GM12874 (cell line): ENCODE results near the gene SHROOM3.

Source experiments
- CTCF ChIP-seq: IDR thresholded peaks from 2 replicates; pipeline ENCODE4 v1.5.1; 2011; ENCODE audit warnings: low read depth, mild to moderate bottlenecking, control low read depth, low read length, moderate library complexity; ENCODE audit not compliant: insufficient read depth

SHROOM3 gene

DNA sequence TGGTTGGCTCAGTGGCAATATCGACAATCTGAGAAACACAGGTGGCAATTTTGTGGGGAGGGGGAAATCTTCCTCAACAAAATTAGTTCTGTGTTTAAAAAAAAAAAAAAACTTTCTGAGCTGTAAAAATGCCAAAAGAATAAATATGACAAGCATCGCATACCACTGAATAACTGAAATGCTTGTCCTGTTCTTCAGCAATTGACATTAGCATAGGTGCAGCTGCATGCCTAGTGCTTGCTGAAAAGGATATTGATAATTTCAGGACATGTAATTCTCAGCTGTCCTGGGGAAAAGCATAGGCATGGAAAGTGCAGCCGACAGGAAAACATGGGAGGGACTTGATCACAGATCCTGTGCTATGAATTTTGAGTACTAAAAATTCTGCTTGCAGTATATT is 315.7 kb downstream of the SHROOM3 start:
- TF ChIP-seq CTCF: no peak

DNA sequence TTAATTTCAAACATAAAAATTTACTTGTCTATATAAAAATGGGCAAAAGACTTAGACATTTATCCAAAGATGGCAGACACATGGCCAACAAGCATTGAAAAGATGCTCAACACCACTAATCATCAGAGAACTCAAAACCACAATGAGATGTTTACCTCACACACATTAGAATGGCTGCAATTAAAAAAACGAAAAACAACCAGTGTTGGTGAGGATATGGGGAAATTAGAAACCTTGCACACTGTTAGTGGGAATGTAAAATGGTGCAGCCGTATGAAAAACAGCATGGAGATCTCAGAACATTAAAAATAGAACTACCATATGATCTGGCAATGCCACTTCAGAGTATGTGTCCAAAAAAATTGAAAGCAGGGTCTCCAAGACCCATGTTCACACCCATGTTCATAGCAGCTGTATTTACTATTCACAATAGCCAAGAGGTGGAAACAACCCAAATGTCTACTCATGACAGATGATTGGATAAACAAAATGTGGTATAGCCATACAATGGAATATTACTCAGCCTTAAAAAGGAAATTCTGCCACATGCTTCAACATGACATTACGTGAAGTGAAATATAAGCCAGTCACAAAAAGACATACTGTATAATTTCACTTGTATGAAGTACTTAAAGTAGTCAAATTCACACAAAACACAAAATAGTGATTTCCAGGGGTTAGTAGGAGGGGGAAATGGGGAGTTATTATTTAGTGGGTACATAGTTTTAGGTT is 316.7 kb downstream of the SHROOM3 start:
- TF ChIP-seq CTCF: no peak

DNA sequence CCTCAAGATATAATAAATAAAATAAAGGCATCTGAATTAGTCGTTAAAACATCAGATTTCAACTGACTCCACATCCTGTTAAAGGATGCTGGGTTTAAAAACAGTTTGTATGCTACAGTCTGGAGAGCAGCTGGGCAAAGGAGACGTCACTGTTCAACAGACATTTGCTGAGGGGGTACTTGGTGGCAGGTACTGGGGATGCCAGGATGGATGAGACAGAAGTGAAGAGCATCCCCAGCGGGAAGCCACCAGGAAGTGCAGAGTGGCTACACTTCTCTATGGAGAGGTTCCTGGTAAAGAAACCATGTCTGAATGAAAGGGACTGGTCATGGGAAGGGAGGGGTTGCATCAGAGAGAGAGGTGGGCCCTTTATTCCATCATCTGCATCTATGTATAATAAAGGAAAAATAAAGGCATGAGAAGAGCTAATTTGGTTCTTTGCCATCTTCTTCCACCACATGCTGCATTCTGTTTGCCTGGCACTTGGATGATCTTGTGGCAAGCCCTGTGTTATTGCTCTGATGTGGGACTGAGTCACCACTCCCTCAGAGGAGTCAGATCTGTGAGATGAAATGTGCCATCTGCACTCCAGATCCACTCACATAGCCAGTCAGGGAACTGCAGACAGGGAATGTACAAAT is 318.0 kb downstream of the SHROOM3 start:
- TF ChIP-seq CTCF: no peak

DNA sequence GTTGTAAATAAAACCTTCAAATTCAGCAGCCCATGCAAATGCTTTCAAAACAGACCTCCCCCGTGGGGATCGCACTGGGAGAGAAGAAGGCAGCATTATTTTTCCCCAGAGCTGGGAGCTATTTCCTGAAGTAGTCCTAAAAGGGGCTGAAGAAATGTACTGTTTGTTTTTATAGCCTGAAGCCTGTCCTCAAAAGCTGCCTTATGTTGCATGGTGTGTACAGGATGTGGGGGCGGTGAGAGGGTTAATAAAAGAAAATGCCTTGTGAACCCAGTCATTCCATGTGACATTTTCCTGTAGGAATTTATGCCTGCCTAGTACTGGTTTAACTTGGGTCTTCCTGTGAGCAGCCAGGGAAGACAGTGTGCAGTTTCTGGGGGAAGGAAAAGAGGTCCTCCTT is 318.8 kb downstream of the SHROOM3 start:
- TF ChIP-seq CTCF: no peak

DNA sequence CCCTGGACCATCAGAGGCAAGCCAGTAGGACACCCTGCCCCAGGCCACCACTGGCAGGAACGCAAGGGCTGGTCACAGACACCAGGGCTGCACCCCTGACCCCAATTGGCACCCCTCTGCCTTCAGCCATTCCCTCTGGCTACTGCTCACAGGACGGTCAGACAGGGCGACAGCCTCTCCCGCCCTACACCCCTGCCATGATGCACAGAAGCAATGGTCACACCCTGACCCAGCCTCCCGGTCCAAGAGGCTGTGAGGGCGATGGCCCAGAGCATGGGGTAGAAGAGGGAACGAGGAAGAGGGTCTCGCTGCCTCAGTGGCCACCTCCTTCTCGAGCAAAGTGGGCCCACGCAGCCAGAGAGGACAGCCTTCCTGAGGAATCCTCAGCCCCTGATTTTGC is 319.4 kb downstream of the SHROOM3 start:
- TF ChIP-seq CTCF: no peak

DNA sequence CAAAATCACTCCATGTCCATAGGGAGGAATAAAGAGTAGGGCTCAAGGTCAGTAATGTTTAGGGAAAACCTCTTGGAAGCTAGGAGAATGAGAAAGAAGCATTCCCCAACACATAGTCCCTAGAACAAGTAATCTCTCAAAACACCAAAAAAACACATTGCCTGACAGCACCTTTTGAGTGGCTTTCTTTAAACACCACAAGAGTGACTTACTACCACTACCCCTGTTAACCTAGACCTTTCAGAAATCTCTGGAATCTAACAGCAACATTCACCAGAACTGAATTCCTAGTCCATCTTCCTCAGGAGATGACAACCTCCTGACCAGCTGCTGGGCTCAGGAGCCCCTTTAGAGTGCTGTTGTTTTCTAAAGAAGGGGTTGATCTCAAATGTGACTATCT is 320.7 kb downstream of the SHROOM3 start:
- no peak for TF ChIP-seq CTCF

DNA sequence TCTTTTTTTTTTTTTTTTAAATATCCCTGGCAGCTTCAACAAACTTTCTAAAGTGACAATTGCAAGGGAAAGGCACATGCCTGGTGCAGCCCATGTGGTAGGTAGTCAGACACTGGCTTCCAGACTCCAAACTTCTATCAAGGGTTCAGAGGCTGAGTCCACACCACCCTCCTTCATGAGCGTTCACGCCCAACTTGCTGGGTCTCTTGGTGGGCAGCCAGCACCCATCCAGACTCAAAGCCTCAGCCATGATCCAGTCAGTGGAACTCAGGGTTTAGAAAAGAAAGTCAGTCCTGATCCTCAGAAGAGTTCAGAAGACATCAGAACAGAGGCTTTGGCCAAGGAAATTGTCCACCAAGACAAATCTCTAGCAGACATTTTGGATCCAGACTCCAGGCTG is 321.4 kb downstream of the SHROOM3 start:
- no peak for TF ChIP-seq CTCF
